HG03354 (cell line): ENCODE measurements around the gene ZNF488.
"Not testable (repeated sequence)": the region's sequence is repeated elsewhere in the genome, so short reads cannot be mapped to it uniquely, and the experiment has no call there.

Source experiments
- ATAC-seq: cut with Tn5 transposase; IDR thresholded peaks from one replicate; pipeline ENCODE4 v1.9.1; 2021; ENCODE audit warnings: mild to moderate bottlenecking; ENCODE audit not compliant: unreplicated experiment, poor library complexity, severe bottlenecking

The ZNF488 gene

GRCh38 chr10:47388879-47389278, 4.8 kb upstream of the ZNF488 start:
- no peak for ATAC-seq

DNA sequence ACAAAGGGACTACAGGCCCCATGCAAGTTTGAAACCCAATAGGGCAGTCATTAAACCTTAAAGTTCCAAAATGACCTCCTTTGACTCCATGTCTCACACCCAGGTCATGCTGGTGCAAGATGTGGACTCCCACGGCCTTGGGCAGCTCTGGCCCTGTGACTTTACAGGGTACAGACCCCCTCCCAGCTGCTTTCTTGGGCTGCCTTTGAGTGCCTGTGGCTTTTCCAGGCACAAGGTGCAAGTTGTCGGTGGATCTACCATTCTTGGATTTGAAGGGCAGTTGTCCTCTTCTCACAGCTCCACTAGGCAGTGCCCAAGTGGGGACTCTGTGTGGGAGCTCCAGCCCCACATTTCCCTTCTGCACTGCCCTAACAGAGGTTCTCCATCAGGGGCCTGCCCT, 2.0 kb upstream of the ZNF488 start:
- ATAC-seq: not testable (repeated sequence)

GRCh38 chr10:47383261-47384147, 589 bp downstream of the ZNF488 start:
- no peak for ATAC-seq

DNA sequence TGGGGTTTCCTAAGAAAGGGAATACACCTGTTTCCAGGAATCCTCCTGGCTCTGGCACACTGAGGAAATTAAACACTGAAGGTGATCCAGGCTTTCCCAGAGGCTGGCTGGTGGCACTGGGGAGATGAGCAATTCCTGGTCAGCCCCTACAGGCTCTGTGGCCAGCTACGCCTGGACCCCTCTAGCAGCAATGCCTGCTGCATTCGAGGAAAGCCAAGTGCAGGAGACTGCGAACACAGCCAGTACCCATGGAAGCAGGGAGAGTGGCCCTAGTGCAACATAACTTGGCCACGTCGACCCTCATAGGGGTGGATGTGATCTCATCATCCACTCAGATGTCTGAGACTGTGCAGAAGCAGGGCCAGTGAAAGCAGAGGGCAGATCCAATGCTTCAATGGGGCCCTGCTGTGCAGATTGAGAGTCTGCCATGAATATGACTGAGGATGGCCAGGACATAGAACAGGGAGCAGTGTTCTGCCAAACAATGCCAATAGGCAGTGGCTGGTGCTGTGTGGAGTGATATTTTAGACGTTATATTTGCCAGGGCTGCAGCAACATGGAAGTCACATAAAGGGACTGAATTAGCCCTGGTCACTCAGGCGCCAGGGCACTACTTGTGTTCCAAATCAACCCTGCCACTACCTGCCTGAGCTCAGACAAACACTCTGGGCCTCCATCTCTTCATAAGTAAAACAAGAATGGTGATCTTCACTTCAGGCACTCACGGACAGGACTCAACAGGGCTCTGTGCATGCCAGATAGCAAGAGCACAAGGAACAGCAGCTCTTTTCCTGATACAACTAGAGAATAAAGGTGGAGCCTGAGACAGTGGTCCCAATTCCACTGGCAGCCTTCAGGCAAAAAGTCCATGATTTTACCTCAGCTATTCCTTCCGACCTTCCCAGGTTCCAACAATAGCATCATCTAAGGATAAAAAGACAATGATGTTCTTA, 2.4 kb downstream of the ZNF488 start:
- no peak for ATAC-seq

DNA sequence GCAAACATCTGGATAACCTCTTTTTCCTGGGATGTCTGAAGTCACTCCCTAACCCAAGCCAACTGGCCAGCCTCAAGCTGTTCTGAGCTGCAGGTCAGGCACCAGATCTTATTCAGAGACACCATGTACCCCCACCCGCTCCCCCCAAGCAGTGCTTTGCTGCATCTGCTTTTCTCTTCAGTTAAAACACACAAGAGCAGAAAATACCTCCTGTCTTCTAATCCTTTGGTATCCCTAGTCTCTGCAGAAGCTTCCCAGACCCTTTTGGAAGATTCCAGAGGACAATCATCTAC, 3.0 kb downstream of the ZNF488 start:
- no peak for ATAC-seq

- no peak for ATAC-seq
These were observed 3.6 kb downstream of the ZNF488 start for GRCh38 chr10:47380341-47381102.

DNA sequence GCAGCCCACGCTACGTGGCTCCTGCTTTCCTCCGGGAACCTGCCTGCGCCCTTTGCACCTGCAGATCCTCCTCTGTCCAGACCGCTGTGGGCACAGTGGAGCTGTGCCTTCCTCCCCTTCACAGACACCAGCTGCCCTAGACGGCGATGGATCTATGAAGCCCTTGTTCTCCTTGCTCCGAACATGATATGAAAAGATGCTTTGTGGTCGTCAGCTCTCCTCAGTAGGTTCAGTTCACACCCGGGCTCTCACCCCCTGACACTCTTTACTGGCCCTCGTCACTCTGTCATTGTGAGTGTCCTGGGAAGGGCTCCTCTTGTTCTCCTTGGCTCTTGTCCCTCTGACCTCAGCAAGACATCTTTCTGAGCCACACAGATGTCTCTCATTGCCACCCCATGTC, 4.2 kb downstream of the ZNF488 start:
- no peak for ATAC-seq

DNA sequence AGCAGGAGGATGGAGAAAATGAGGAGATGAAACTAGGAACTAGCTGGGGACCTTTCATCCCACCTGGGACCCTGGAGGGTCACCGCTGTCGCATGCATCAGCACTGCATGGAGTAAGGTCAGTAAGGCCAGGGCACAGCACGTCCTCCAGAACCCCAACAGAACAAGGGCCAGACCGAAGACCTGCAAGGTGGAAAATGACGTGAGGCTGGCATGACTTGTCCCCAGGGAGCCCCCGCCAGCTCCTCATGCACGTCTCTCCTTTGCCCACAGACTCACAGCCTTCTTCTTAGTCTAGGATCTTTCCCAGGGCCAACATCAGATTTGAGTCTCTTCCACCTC, 4.7 kb downstream of the ZNF488 start:
- ATAC-seq: no peak

DNA sequence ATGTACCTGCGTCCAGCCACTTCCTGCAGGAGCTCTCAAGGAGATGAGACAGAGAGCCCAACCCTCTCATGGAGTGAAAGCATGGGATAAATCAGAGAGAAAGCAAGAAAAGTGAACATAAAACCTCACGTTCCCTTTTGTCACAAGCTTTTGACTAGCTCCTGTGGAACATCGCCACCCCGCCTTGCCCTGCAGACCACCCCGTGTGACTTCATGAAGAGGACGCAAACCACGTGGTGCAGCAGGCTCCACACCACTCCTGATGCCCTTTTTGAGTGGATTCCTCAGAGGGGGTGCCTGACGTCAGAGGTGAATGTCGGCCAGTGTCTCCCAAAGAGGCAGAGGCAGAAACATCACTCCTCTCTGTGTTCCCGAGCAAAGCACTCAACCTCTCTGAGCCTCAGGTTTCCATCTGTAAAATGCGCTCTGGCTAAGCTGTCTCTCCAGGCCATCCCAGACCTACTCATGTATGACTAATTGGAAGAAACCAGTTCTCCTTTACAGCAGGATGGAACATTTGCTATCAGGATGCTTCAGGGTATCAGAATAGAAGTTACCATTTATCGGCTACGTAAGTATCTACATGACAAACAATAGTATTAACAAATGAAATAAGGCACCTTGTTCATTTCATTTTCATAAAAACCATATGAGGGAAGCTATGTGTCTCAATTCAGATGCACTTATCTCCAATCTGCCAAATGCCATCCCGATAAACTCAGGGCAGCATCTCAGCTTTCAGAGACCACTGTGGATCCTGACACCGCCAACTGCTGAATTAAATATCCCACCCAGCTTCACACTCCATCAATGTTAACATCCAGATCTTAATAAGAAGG, 5.3 kb downstream of the ZNF488 start:
- ATAC-seq: no peak

- ATAC-seq: no peak
These were observed 5.9 kb downstream of the ZNF488 start for GRCh38 chr10:47378183-47378510.

- ATAC-seq: no peak
These were observed 7.4 kb downstream of the ZNF488 start for GRCh38 chr10:47376522-47377220.

GRCh38 chr10:47374611-47375536, 9.2 kb downstream of the ZNF488 start:
- no peak for ATAC-seq

- ATAC-seq: no peak
These were observed 11.4 kb downstream of the ZNF488 start for GRCh38 chr10:47372726-47373125.

DNA sequence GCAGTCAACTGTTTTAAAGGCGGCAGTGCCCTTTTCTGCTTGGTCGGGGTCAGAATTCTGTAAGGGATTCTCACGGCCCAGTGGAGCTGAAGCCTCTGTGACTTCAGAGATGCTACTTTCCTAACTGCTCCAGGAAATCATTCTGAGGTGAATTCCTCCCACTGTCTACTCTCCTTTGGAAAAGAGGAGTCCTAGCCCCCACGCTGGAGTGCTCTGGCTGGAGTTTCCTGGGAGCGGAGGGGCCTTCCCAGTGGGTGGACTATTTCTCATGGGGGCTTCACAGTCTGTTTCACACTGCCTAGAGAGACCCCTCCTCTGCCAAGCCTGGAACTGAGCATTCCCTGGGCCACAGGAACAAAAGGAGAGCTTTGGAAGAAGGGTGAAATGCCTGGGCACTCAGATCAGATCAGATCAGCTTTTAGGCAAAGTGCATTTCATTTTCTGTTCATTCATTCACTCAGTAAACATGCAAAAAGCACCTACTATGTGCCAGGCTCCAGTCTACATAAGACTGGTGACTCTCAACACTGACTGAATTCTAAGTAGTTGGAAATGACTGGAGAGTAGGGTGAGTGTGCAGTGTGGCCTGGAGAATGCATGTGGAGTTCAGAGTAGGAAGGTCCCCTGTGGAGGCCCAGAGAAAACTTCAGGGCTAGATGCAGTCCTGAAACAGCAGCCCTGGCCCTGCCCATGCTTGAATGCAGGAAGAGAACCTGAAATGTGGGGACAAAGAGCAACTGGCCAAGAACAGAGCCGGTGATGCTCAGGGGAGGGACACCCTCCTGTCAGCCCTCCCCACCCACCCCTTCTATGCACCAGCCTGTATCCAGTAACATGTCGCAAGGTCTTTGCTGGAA, 12.2 kb downstream of the ZNF488 start:
- ATAC-seq: no peak

DNA sequence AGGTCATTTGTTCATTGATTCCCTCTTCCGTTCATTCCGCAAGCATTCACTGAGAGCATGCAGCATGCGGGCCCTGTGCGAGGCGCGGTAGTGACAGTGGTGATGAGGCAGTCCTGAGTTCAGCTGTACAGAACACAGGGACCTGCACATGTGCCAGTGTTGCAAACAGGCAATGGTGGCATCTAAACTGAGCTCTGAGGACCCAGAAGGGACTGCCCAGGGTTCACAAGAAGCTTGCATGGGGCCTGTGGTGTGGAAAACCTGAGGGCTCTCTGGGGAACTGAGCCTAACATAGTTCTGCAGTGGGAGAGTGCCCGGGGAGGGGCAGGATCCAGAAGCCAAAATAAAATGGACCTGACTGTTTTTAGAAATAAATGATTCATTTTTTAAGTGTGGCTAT, 13.2 kb downstream of the ZNF488 start:
- ATAC-seq: no peak

- no peak for ATAC-seq
These were observed 13.9 kb downstream of the ZNF488 start for GRCh38 chr10:47370015-47370767.
